ENCODE data around the gene CLDN18.

The CLDN18 gene

GRCh38 chr3:138068579-138069174 is 58.7 kb downstream of the CLDN18 start:
- H3K9me3 ChIP-seq (ENCODE audit: insufficient read depth, low read length, severe bottlenecking) = no peaks in the 10 kb centered on the region
- H3K36me3 ChIP-seq (ENCODE audit: insufficient read depth, low read length) = no peaks in the 10 kb centered on the region
- H3K9ac ChIP-seq (ENCODE audit: low read depth, low read length) = no peak overlapping the region
- no peak overlapping the region for H3K27ac ChIP-seq (ENCODE audit: low read length)
- 0 out of 2 replicates have a peak overlapping the region, but pooled peaks have one; percentile 25 for H2AFZ ChIP-seq (ENCODE audit: low read depth, low read length)
- no peak overlapping the region for H3K4me2 ChIP-seq (ENCODE audit: insufficient read depth, low read length)
- no peaks in the 10 kb centered on the region for H3K27me3 ChIP-seq (ENCODE audit: insufficient read depth, low read length, poor library complexity)
- TF ChIP-seq EZH2 (IDR thresholded peaks at IDR 0.05; ENCODE audit: borderline replicate concordance, low read depth, low read length, severe bottlenecking) = no peak
- TF ChIP-seq CTCF (IDR thresholded peaks at IDR 0.05; ENCODE audit: borderline replicate concordance, extremely low read depth, low read length, poor library complexity, severe bottlenecking) = peak; percentile 100
- H3K79me2 ChIP-seq (ENCODE audit: insufficient read depth, low read length) = no peaks in the 10 kb centered on the region
- DNase-seq (peak; percentile 74), ATAC-seq (ENCODE audit: insufficient read depth, low read depth) (peak; percentile 98)
- no peak overlapping the region for H3K4me3 ChIP-seq (ENCODE audit: low read depth in 1 of 2, low read length in 2 of 2)
- H3K4me1 ChIP-seq (ENCODE audit: insufficient read depth, low read length) = no peaks in the 10 kb centered on the region
- H4K20me1 ChIP-seq (ENCODE audit: insufficient read depth, low read length) = no peaks in the 10 kb centered on the region

- Histone ChIP-seq H3K27ac (ENCODE audit: low read length) (no peak overlapping the region), H3K9me3 (ENCODE audit: insufficient read depth, low read length, severe bottlenecking) (no peaks in the 10 kb centered on the region)
Observed at GRCh38 chr3:138070006-138070405, 60.0 kb downstream of the CLDN18 start.

GRCh38 chr3:138072796-138073195 is 62.8 kb downstream of the CLDN18 start:
- DNase-seq (no peak), ATAC-seq (ENCODE audit: insufficient read depth, low read depth) (no peak)
- Histone ChIP-seq H3K4me1 (ENCODE audit: insufficient read depth, low read length) (no peaks in the 10 kb centered on the region), H3K4me2 (ENCODE audit: insufficient read depth, low read length) (no peak overlapping the region), H3K9ac (ENCODE audit: low read depth, low read length) (no peak overlapping the region), H3K27ac (ENCODE audit: low read length) (no peak overlapping the region), H3K9me3 (ENCODE audit: insufficient read depth, low read length, severe bottlenecking) (no peaks in the 10 kb centered on the region), H2AFZ (ENCODE audit: low read depth, low read length) (no peak overlapping the region), H3K4me3 (ENCODE audit: low read depth in 1 of 2, low read length in 2 of 2) (no peak overlapping the region), H3K36me3 (ENCODE audit: insufficient read depth, low read length) (no peaks in the 10 kb centered on the region), H3K79me2 (ENCODE audit: insufficient read depth, low read length) (no peaks in the 10 kb centered on the region), H3K27me3 (ENCODE audit: insufficient read depth, low read length, poor library complexity) (no peaks in the 10 kb centered on the region), H4K20me1 (ENCODE audit: insufficient read depth, low read length) (no peaks in the 10 kb centered on the region)
- TF ChIP-seq CTCF (IDR thresholded peaks at IDR 0.05; ENCODE audit: borderline replicate concordance, extremely low read depth, low read length, poor library complexity, severe bottlenecking) (no peak), EZH2 (IDR thresholded peaks at IDR 0.05; ENCODE audit: borderline replicate concordance, low read depth, low read length, severe bottlenecking) (no peak)

More at GRCh38 chr3:138070006-138070405, 60.0 kb downstream of the CLDN18 start:
- H3K36me3 ChIP-seq (ENCODE audit: insufficient read depth, low read length) = no peaks in the 10 kb centered on the region
- DNase-seq (no peak), ATAC-seq (ENCODE audit: insufficient read depth, low read depth) (no peak)
- no peaks in the 10 kb centered on the region for H3K4me1 ChIP-seq (ENCODE audit: insufficient read depth, low read length)
- no peaks in the 10 kb centered on the region for H3K79me2 ChIP-seq (ENCODE audit: insufficient read depth, low read length)
- no peak overlapping the region for H3K4me3 ChIP-seq (ENCODE audit: low read depth in 1 of 2, low read length in 2 of 2)
- no peak overlapping the region for H2AFZ ChIP-seq (ENCODE audit: low read depth, low read length)
- no peak overlapping the region for H3K9ac ChIP-seq (ENCODE audit: low read depth, low read length)
- no peaks in the 10 kb centered on the region for H4K20me1 ChIP-seq (ENCODE audit: insufficient read depth, low read length)
- no peak for TF ChIP-seq CTCF (IDR thresholded peaks at IDR 0.05; ENCODE audit: borderline replicate concordance, extremely low read depth, low read length, poor library complexity, severe bottlenecking)
- H3K27me3 ChIP-seq (ENCODE audit: insufficient read depth, low read length, poor library complexity) = no peaks in the 10 kb centered on the region
- no peak overlapping the region for H3K4me2 ChIP-seq (ENCODE audit: insufficient read depth, low read length)

Data from DND-41 (cell line).